WTC11 (cell line): ENCODE results near the gene ARCN1. TPM values are rescaled to one million over a fixed set of nuclear protein-coding genes. Genes with fewer than 3 reads are reported as not detected.

Experiments
- ATAC-seq: fragments of 200-7000 bp; cut with Tn5 transposase; 2 replicates; pipeline ENCODE4 v1.10.0; 2021; ENCODE audit warnings: mild to moderate bottlenecking, moderate library complexity
- CTCF ChIA-PET: fragments of 300-600 bp; sonication (Branson Sonifier 250); formaldehyde crosslinking; loops from one replicate; lab custom pipeline; 2021; ENCODE audit warnings: antibody characterized with exemption; lab: Charles Lee
- POLR2A ChIA-PET: fragments of 350-600 bp; sonication (Branson Sonifier 250); formaldehyde crosslinking; loops from one replicate; lab custom pipeline; 2021; ENCODE audit warnings: antibody characterized with exemption; lab: Charles Lee
- DNase-seq: peaks from one replicate; pipeline ENCODE4 v3.0.0; 2021; ENCODE audit warnings: low spot score
- H3K27ac Mint-ChIP-seq: 2 replicates; pipeline ENCODE4 v1.8.0; 2021; ENCODE audit warnings: mixed read lengths
- H3K27me3 Mint-ChIP-seq: 2 replicates; pipeline ENCODE4 v1.8.0; 2021; ENCODE audit warnings: low read depth, mild to moderate bottlenecking, moderate library complexity, mixed read lengths
- H3K36me3 Mint-ChIP-seq: 2 replicates; pipeline ENCODE4 v1.8.0; 2021; ENCODE audit warnings: mixed read lengths
- H3K4me1 Mint-ChIP-seq: 2 replicates; pipeline ENCODE4 v1.8.0; 2022; ENCODE audit warnings: mixed read lengths
- H3K4me3 Mint-ChIP-seq: 2 replicates; pipeline ENCODE4 v1.8.0; 2021; ENCODE audit warnings: mild to moderate bottlenecking, moderate library complexity, mixed read lengths
- H3K9me3 Mint-ChIP-seq: 2 replicates; pipeline ENCODE4 v1.8.0; 2021; ENCODE audit warnings: mixed read lengths
- ATF1 ChIP-seq: sonication (generic); formaldehyde crosslinking; IDR thresholded peaks from 2 replicates; pipeline ENCODE4 v1.8.1; 2023; ENCODE audit warnings: mild to moderate bottlenecking, moderate library complexity, missing genetic modification reagents
- E2F4 ChIP-seq: sonication (generic); formaldehyde crosslinking; IDR thresholded peaks from 2 replicates; pipeline ENCODE4 v1.8.1; 2022; ENCODE audit warnings: low read depth, mild to moderate bottlenecking, moderate library complexity, missing genetic modification reagents, borderline replicate concordance
- EMX1 ChIP-seq: fragments of 250-450 bp; sonication (Bioruptor Pico); IDR thresholded peaks from 2 replicates; pipeline ENCODE4 v1.8.0; 2021; ENCODE audit warnings: mild to moderate bottlenecking
- KAT7 ChIP-seq: sonication (generic); formaldehyde crosslinking; IDR thresholded peaks from 2 replicates; pipeline ENCODE4 v1.8.1; 2023; ENCODE audit warnings: missing genetic modification reagents, mild to moderate bottlenecking, borderline replicate concordance
- MAX ChIP-seq: sonication (generic); formaldehyde crosslinking; IDR thresholded peaks from 2 replicates; pipeline ENCODE4 v1.8.0; 2022; ENCODE audit warnings: mild to moderate bottlenecking, missing genetic modification reagents
- NFATC4 ChIP-seq: fragments of 250-450 bp; sonication (Bioruptor Pico); IDR thresholded peaks from 2 replicates; pipeline ENCODE4 v1.9.0; 2021; ENCODE audit warnings: mild to moderate bottlenecking
- NFE2L1 ChIP-seq: sonication (generic); formaldehyde crosslinking; IDR thresholded peaks from 2 replicates; pipeline ENCODE4 v1.8.1; 2023; ENCODE audit warnings: missing genetic modification reagents
- RORB ChIP-seq: fragments of 250-450 bp; sonication (Bioruptor Pico); IDR thresholded peaks from 2 replicates; pipeline ENCODE4 v1.9.0; 2021; ENCODE audit warnings: mild to moderate bottlenecking
- SMAD3 ChIP-seq: sonication (generic); formaldehyde crosslinking; IDR thresholded peaks from 2 replicates; pipeline ENCODE4 v1.8.0; 2022; ENCODE audit warnings: missing genetic modification reagents, mild to moderate bottlenecking, borderline replicate concordance
- SOX15 ChIP-seq: fragments of 250-450 bp; sonication (Bioruptor Pico); IDR thresholded peaks from 2 replicates; pipeline ENCODE4 v1.9.0; 2021; ENCODE audit warnings: mild to moderate bottlenecking
- STAT6 ChIP-seq: sonication (generic); formaldehyde crosslinking; conservative IDR thresholded peaks from 2 replicates; pipeline ENCODE4 v1.8.1; 2023; ENCODE audit warnings: mild to moderate bottlenecking, low read depth, missing genetic modification reagents, moderate library complexity
- TCF7 ChIP-seq: sonication (generic); formaldehyde crosslinking; IDR thresholded peaks from 2 replicates; pipeline ENCODE4 v1.8.0; 2022; ENCODE audit warnings: mild to moderate bottlenecking, low read depth, missing genetic modification reagents, moderate library complexity
- TEAD1 ChIP-seq: sonication (generic); formaldehyde crosslinking; IDR thresholded peaks from 2 replicates; pipeline ENCODE4 v1.8.0; 2022; ENCODE audit warnings: mild to moderate bottlenecking, missing genetic modification reagents
- USF2 ChIP-seq: sonication (generic); formaldehyde crosslinking; IDR thresholded peaks from 2 replicates; pipeline ENCODE4 v1.8.1; 2023; ENCODE audit warnings: mild to moderate bottlenecking, missing genetic modification reagents, moderate library complexity
- ZBTB21 ChIP-seq: sonication (generic); formaldehyde crosslinking; IDR thresholded peaks from 2 replicates; pipeline ENCODE4 v1.8.1; 2023; ENCODE audit warnings: mild to moderate bottlenecking, missing genetic modification reagents, borderline replicate concordance
- ZBTB43 ChIP-seq: sonication (generic); formaldehyde crosslinking; IDR thresholded peaks from 2 replicates; pipeline ENCODE4 v1.8.1; 2023; ENCODE audit warnings: mild to moderate bottlenecking, missing genetic modification reagents
- ZNF121 ChIP-seq: sonication (generic); formaldehyde crosslinking; IDR thresholded peaks from 2 replicates; pipeline ENCODE4 v1.8.0; 2023; ENCODE audit warnings: missing genetic modification reagents
- ZNF138 ChIP-seq: sonication (generic); formaldehyde crosslinking; conservative IDR thresholded peaks from 2 replicates; pipeline ENCODE4 v1.8.1; 2022; ENCODE audit warnings: mild to moderate bottlenecking, moderate library complexity, missing genetic modification reagents
- ZNF281 ChIP-seq: sonication (generic); formaldehyde crosslinking; IDR thresholded peaks from 2 replicates; pipeline ENCODE4 v1.8.0; 2023; ENCODE audit warnings: mild to moderate bottlenecking, missing genetic modification reagents
- total RNA-seq: library from RNA; stranded (reverse); gene quantifications from 3 replicates; pipeline ENCODE4 v1.2.3, GENCODE V29; 2021

ARCN1 gene
- total RNA-seq, 1 experiment from 2014 or later: 154 TPM

GRCh38 chr11:118633319-118633690 is 61.1 kb downstream of the ARCN1 start (continued):
- TF ChIP-seq NFE2L1 (CRISPR knock-in tag) (no peak), TCF7 (CRISPR knock-in tag) (no peak), MAX (CRISPR knock-in tag) (no peak), ZNF281 (CRISPR knock-in tag) (no peak)

GRCh38 chr11:118633979-118634378 is 61.8 kb downstream of the ARCN1 start:
- H3K36me3 Mint-ChIP-seq: peaks cover 19% of the 10 kb centered on the region; the same call in 1 of the 2 replicates
- no peak for TF ChIP-seq USF2 (CRISPR knock-in tag)
- no peak for TF ChIP-seq ZBTB21 (CRISPR knock-in tag)
- TF ChIP-seq ZNF138 (CRISPR knock-in tag): no peak
- no peak for TF ChIP-seq E2F4 (CRISPR knock-in tag)
- TF ChIP-seq NFATC4 (CRISPR knock-in tag): no peak
- TF ChIP-seq SMAD3 (CRISPR knock-in tag): no peak
- TF ChIP-seq ZBTB43 (CRISPR knock-in tag): no peak
- no peak for TF ChIP-seq KAT7 (CRISPR knock-in tag)
- no peak for TF ChIP-seq STAT6
- TF ChIP-seq EMX1 (CRISPR knock-in tag): no peak
- no peak for TF ChIP-seq ATF1 (CRISPR knock-in tag)
- no peak for TF ChIP-seq RORB (CRISPR knock-in tag)
- TF ChIP-seq TEAD1 (CRISPR knock-in tag): no peak
- no peak for TF ChIP-seq ZNF121 (CRISPR knock-in tag)
- TF ChIP-seq SOX15 (CRISPR knock-in tag): no peak
- TF ChIP-seq, all 79 proteins: peak for 0
- Mint-ChIP-seq H3K4me3 (peak overlapping the region; percentile 73), H3K4me1 (peaks cover 29% of the 10 kb centered on the region), H3K27ac (peak overlapping the region; percentile 93; the same call in 1 of the 2 replicates), H3K27me3 (no peaks in the 10 kb centered on the region), H3K9me3 (no peaks in the 10 kb centered on the region)
- DNase-seq: no peak
- ATAC-seq: no peak
- CTCF ChIA-PET: interaction anchor here (1.2 to 7.9 kb wide), 9 partner anchors 9 to 519 kb away, joined by 3 to 127 read pairs (median 31); partner anchors contain the start of gene PHLDB1
- POLR2A ChIA-PET: interaction anchor here (0.6 to 5.0 kb wide), 8 partner anchors 8 to 81 kb away, joined by 4 to 75 read pairs (median 14); partner anchors contain the start of gene PHLDB1
